Neural crest cell (in vitro differentiated cells): ENCODE results near the gene CD2. TPM values are rescaled to one million over a fixed set of nuclear protein-coding genes. Genes with fewer than 3 reads are reported as not detected.

Experiments used
- DNase-seq: peaks from one replicate; pipeline ENCODE4 v3.0.0; 2021; ENCODE audit warnings: low read depth, mixed read lengths, low spot score
- H3K27ac Mint-ChIP-seq: one replicate; pipeline ENCODE4 v1.8.0; 2021; ENCODE audit warnings: mild to moderate bottlenecking, mixed read lengths; ENCODE audit not compliant: unreplicated experiment
- H3K27me3 Mint-ChIP-seq: 2 replicates; pipeline ENCODE4 v1.8.0; 2021; ENCODE audit warnings: low read depth, mild to moderate bottlenecking, mixed read lengths
- H3K36me3 Mint-ChIP-seq: 2 replicates; pipeline ENCODE4 v1.8.0; 2021; ENCODE audit warnings: low read depth, mild to moderate bottlenecking, mixed read lengths
- H3K4me1 Mint-ChIP-seq: 2 replicates; pipeline ENCODE4 v1.8.0; 2021; ENCODE audit warnings: mixed read lengths
- H3K4me3 Mint-ChIP-seq: one replicate; pipeline ENCODE4 v1.8.0; 2021; ENCODE audit warnings: mild to moderate bottlenecking, mixed read lengths
- H3K9me3 Mint-ChIP-seq: 2 replicates; pipeline ENCODE4 v1.8.0; 2021; ENCODE audit warnings: mixed read lengths
- CTCF ChIP-seq: fragments of 200-600 bp; sonication (generic); conservative IDR thresholded peaks from 2 replicates; pipeline ENCODE4 v1.5.0; 2021; ENCODE audit warnings: antibody characterized with exemption, mild to moderate bottlenecking
- total RNA-seq: library from RNA; stranded (reverse); gene quantifications from 2 replicates; pipeline ENCODE4 v1.2.1, GENCODE V29; 2021

CD2 gene
- total RNA-seq, 1 donor from 2014 or later: not detected

DNA sequence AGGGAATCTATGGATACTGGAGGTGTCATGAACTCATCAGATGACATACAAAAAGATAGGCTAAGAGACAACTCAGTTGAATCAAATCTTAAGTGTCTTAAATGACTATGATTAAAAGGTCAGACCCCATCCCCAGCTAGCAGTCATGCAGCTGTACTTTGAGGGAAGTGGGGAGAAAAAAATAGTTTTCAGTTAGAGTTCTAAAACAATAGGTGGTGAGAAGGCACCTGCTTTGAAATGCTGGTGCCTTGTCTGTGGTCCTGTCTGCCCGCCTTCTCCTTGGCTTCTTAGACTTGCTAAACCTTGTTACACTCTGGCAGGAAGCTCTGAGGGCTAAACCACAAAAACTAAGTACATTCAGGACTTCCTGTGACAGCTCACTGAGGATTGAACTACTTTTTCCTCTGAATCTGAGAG is 15.3 kb downstream of the CD2 start:
- Mint-ChIP-seq H3K27ac (no peak overlapping the region), H3K36me3 (no peaks in the 10 kb centered on the region), H3K4me3 (no peak overlapping the region), H3K9me3 (peaks cover 2% of the 10 kb centered on the region), H3K27me3 (no peaks in the 10 kb centered on the region), H3K4me1 (peaks cover 3% of the 10 kb centered on the region)
- DNase-seq: no peak
- TF ChIP-seq CTCF: no peak

- no peaks in the 10 kb centered on the region for H3K36me3 Mint-ChIP-seq
- no peaks in the 10 kb centered on the region for H3K27me3 Mint-ChIP-seq
- no peak for DNase-seq
- H3K27ac Mint-ChIP-seq: no peak overlapping the region
- no peak for TF ChIP-seq CTCF
- H3K4me1 Mint-ChIP-seq: peaks cover 3% of the 10 kb centered on the region
- H3K9me3 Mint-ChIP-seq: peaks cover 2% of the 10 kb centered on the region
- H3K4me3 Mint-ChIP-seq: no peak overlapping the region
Measured at GRCh38 chr1:116769994-116770393, 15.8 kb downstream of the CD2 start.

- Mint-ChIP-seq H3K27me3 (no peaks in the 10 kb centered on the region), H3K4me3 (no peak overlapping the region), H3K36me3 (no peaks in the 10 kb centered on the region), H3K4me1 (peaks cover 3% of the 10 kb centered on the region), H3K9me3 (peaks cover 2% of the 10 kb centered on the region), H3K27ac (no peak overlapping the region)
- no peak for DNase-seq
- no peak for TF ChIP-seq CTCF
Measured at GRCh38 chr1:116770625-116771024, 16.4 kb downstream of the CD2 start.

DNA sequence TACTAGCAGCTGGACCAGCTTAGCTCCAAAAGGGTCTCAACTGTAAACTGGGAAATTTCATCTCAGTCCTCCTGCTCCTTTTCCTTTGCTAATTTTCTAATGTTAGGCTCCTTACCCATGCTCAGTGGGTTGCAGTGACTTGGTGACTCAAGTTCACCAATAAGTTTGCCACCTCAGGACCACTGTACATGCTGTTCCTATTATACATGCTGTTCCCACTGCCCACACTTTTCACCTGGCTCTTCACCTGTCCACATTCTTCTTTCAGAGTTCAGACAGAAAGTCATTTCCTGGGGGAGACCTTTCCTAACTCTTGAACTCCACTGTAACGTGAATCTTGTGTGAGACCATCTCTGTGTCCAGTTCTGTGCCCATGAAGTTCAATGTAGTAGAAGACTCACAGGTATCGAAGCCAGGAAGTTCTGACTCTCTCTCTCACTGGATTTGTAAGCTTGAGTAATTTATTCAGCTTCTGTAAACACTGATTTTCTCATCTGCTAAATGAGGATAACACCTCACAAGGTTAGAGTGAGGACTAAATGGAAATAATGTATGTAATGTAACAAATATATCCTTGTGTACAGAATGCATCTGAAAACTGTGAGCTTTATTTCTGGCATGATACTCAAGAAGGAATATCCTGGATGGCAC is 17.9 kb downstream of the CD2 start:
- TF ChIP-seq CTCF: no peak
- Mint-ChIP-seq H3K4me3 (no peak overlapping the region), H3K36me3 (no peaks in the 10 kb centered on the region), H3K27me3 (no peaks in the 10 kb centered on the region), H3K9me3 (peaks cover 7% of the 10 kb centered on the region), H3K27ac (no peak overlapping the region), H3K4me1 (peaks cover 3% of the 10 kb centered on the region)
- DNase-seq: no peak

DNA sequence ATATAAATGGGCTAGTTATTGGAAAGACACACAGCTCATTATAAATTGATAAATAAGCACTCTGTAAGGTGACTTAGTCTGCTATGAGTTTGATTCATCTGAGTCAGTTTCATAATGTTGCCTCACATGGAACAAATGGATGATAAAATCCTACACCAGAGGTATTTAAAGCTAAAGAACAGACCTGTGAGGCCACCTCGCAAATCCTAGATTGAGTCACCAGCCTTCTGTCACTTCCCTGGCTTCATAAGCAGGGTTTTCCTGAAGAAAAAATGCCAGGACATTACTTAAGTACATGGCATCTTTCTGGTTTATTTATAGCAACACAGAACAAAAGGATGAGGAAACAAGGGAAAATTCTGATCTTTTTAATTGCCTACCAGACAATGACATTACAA is 18.4 kb downstream of the CD2 start:
- H3K36me3 Mint-ChIP-seq: no peaks in the 10 kb centered on the region
- peaks cover 7% of the 10 kb centered on the region for H3K9me3 Mint-ChIP-seq
- H3K27me3 Mint-ChIP-seq: no peaks in the 10 kb centered on the region
- no peak overlapping the region for H3K27ac Mint-ChIP-seq
- peaks cover 3% of the 10 kb centered on the region for H3K4me1 Mint-ChIP-seq
- H3K4me3 Mint-ChIP-seq: no peak overlapping the region
- no peak for TF ChIP-seq CTCF
- DNase-seq: no peak
